HG02610 (cell line): ENCODE data around the gene MT1A.
"Not testable (repeated sequence)": the region's sequence is repeated elsewhere in the genome, so short reads cannot be mapped to it uniquely, and the experiment has no call there.

Experiments used
- ATAC-seq: cut with Tn5 transposase; IDR thresholded peaks from one replicate; pipeline ENCODE4 v1.9.1; 2021; ENCODE audit warnings: mild to moderate bottlenecking, moderate library complexity; ENCODE audit not compliant: unreplicated experiment

The MT1A gene

GRCh38 chr16:56652600-56652999 lies 14.1 kb downstream of the MT1A start:
- no peak for ATAC-seq

- ATAC-seq = no peak
These were observed 14.8 kb downstream of the MT1A start for GRCh38 chr16:56653218-56653617.

- no peak for ATAC-seq
These were observed 19.3 kb downstream of the MT1A start, which contains the start of gene MT1F for GRCh38 chr16:56657555-56658326. Gene MT1F, plus strand, starts transcription at chr16:56657959. Its CDS starts 100 bp downstream, at chr16:56658059.

- no peak for ATAC-seq
These were observed 19.9 kb downstream of the MT1A start for GRCh38 chr16:56658327-56658875.

GRCh38 chr16:56662357-56663354 lies 24.2 kb downstream of the MT1A start:
- no peak for ATAC-seq

DNA sequence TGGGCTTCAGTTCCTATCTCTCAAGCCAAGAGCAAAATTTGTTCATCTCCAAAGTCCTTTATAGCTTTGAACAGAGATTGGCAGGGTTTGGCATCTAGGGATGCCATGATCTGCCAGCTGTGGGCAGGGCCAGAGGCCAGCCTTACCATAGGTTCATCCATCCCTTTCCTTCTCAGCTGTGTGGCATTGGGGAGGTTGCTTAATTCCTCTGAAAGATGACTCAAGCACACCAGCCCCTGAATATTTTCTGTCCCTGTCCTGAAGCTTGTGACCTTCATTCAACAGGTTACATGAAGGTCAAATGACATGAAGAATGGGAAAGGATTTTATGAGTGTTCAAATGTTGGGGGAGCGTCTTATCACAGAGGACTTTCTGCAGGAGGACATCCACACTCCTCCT lies 26.0 kb downstream of the MT1A start:
- ATAC-seq = no peak

- not testable (repeated sequence) for ATAC-seq
These were observed 27.1 kb downstream of the MT1A start for GRCh38 chr16:56665286-56666261.

DNA sequence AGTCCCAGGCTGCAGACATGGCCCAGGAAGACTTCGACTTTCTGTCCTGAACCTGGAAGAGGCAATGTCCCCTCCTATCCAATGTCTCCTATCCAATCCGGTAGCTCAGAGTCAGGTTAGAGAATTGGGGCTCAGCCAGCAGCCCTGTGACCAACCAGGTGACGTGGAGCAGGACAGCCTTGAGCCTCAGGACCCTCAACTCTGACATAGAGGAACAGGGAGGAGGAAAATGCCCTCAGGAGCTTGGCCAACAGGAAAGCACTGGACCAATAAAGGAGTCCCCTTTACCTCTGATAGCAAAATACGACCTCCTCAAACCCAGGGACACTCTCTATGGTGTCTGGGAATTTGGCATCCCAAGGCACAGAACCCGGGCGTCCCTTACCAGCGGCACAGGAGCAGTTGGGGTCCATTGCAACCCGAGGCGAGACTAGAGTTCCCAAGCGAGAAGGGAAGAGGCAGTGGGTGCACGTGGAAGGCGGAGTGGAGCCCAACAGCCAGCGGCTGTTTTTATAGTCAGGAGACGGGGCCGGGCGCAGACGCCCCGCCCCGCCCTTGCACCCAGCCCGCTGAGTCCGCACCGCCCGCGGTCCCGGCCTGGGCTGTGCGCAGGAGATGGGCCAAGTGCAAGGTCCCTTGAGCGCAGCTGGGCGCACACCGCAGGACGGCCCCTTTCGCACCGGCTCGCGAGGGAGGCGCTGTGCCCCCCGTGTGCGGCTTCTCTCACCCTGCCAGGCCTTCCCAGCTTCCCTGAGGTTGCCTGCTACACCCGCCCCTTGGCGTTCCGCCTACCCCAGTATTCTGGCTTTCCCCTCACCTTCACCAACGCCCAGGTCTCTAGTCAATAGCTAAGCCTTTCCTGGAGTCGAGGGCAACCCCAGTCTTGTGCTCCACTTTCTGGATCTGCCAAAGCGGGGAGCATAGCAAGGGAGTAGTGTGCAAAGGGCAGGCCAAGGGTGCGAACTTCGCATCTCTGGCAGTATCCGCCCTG lies 29.4 kb downstream of the MT1A start, which contains the start of gene MT1G:
TSS of gene MT1G (minus strand) at position 485 of the 991 bp plus-strand sequence. CDS start at position 413, 72 bp downstream.
- no peak for ATAC-seq

GRCh38 chr16:56669005-56669839 lies 30.8 kb downstream of the MT1A start, which contains the start of gene MT1H:
Gene MT1H, plus strand, starts transcription at chr16:56669814. Its CDS starts 71 bp downstream, at chr16:56669885.
- ATAC-seq = no peak

DNA sequence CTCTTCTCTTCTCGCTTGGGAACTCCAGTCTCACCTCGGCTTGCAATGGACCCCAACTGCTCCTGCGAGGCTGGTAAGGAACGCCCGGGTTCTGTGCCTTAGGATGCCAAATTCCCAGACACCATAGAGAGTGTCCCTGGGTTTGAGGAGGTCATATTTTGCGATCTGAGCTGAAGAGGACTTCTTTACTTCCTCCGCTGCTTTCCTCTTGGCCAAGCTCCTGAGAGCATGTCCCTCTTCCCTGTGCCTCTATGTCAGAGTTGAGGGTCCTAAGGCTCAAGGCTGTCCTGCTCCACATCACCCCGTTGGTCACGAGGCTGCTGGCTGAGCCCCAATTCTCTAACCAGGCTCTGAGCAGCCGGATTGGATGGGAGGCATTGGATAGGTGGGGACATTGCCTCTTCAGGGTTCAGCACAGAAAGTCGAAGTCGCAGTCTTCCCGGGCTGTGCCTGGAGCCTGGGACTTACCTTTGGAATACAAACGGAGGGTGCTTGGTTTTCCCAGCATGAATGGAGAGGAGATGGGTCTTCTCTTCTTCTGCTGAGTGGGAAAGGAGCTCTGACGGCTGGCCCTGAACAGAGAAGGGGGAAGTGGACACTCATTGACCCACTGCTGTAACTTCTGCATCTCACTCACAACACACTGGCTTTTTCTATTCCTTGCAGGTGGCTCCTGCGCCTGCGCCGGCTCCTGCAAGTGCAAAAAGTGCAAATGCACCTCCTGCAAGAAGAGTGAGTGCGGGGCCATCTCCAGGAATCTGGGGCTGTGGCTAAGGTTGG lies 31.6 kb downstream of the MT1A start:
- no peak for ATAC-seq

- no peak for ATAC-seq
These were observed 32.1 kb downstream of the MT1A start for GRCh38 chr16:56670620-56670934.

DNA sequence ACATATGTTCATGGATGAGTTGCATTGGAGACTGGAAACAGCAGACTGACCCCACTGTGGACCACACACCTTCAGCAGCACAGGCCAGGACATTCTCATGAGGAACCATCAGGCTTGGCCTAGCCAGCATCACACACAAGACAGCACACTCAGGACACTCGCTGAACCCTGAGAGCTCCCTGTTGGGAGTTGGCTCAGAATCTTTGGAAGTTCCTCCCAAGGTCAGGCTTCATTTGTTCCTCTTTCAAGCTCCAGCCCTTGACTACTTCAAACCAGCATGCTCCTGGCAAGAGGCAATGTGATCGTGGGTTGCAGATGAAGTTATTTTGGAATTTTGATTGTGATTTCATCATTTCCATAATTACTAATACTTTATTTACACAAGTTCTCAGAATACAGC lies 33.2 kb downstream of the MT1A start:
- ATAC-seq = not testable (repeated sequence)

DNA sequence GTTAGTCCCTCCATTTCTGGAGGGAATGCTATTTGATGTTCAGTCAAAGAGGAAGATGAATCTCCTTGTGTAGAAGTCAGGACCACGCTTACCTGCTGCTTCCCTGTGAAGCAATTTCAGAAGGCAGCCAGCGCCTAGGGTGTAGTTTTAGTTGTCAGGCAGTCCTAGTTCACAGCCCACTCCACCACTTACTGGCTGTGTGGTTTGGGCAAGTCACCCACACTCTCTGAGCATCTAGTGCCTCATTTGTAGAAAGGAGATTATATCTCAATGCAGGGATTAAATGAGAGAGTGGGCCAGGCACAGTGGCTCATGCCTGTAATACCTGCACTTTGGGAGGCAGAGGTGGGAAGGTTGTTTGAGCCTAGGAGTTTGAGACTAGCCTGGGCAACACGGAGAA lies 33.7 kb downstream of the MT1A start:
- ATAC-seq = not testable (repeated sequence)

DNA sequence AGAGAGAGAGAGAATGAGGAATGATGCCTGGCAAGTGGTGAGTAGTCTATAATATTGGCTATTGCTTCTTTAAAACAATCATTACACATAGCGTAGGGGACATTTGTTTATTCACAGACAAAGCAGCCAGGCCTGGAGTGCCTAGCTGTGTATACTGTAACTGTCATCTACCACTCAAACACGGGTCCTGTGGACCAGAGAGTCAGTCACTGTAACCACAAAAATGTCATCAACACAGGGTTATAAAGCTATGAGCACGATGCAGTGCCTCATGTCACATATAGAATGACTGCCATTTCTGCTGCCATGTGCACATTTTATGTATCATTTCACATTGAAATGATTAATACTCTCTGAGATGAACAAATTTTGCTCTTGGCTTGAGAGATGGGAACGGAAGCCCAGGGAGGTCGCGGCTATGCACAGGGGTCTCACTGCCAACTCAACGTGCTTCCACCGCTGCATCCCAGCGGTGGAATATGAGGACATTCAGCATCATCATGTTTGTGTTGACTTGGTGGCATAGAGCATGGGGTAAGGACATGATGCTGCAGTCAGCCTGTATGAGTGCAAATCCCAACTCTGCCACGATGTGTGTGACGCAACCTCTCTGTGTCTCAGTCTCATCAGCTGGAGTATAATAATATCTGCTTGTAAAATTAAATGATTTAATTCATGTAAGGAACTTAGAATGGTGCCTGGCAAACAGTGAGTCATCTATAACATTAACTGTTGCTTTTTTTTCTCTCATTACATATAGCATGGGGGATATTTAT lies 34.5 kb downstream of the MT1A start:
- no peak for ATAC-seq

DNA sequence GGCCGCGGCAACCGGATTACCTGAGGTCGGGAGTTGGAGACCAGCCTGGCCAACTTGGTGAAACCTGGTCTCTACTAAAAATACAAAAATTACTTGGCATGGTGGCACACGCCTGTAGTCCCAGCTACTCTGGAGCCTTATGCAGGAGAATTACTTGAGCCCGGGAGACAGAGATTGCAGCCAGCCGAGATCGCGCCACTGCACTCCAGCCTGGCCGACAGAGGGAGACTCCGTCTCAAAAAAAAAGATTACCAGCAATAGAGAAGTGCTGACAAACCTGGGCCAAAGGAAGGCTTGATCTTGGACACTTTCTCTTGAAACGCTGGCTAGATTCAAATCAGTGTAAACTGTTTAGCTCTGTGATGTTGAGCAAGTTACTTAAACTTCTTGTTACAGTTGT lies 35.5 kb downstream of the MT1A start:
- ATAC-seq = no peak

GRCh38 chr16:56674570-56674969 lies 36.1 kb downstream of the MT1A start:
- ATAC-seq = not testable (repeated sequence)
